OCI-LY1 (cell line): ENCODE measurements around the gene CFAP97.

Experiments used
- EZH2 ChIP-seq: fragments of 200-600 bp; sonication (generic), shearing (Covaris generic); IDR thresholded peaks from 2 replicates; pipeline ENCODE4 v1.8.0; 2017; ENCODE audit warnings: borderline replicate concordance, mixed run types, mild to moderate bottlenecking, antibody characterized with exemption, low read length, moderate library complexity, mixed read lengths
- TF ChIP-seq, protein P1 (sequence below): fragments of 200-600 bp; sonication (generic), shearing (Covaris generic); IDR thresholded peaks from 2 replicates; pipeline ENCODE4 v1.5.1; 2017; ENCODE audit warnings: mild to moderate bottlenecking, antibody characterized with exemption, low read length, moderate library complexity, mixed read lengths

DNA sequence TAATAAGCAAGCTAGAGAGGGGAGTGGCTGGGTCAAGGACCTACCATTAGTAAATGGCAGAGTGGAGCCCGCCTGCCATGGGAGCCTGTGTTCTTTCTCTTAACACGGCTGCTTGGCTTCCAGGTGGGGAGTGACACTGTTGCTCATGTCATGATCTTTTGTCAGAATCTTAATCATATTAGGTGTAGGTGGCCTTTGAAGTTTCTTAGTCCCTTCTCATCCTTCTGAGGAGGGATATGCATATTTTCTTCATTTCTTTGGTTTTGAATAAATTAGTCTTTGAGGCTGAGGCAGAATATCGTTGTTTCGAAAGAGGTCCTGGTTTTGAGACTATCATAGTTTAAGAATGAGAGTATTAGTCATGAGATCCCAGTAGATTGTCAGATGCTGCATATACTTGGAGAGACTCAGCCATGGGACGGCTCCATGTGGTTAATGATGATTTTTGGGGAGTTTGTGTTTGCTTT is 34.4 kb upstream of the CFAP97 start:
- TF ChIP-seq, protein P1, sequence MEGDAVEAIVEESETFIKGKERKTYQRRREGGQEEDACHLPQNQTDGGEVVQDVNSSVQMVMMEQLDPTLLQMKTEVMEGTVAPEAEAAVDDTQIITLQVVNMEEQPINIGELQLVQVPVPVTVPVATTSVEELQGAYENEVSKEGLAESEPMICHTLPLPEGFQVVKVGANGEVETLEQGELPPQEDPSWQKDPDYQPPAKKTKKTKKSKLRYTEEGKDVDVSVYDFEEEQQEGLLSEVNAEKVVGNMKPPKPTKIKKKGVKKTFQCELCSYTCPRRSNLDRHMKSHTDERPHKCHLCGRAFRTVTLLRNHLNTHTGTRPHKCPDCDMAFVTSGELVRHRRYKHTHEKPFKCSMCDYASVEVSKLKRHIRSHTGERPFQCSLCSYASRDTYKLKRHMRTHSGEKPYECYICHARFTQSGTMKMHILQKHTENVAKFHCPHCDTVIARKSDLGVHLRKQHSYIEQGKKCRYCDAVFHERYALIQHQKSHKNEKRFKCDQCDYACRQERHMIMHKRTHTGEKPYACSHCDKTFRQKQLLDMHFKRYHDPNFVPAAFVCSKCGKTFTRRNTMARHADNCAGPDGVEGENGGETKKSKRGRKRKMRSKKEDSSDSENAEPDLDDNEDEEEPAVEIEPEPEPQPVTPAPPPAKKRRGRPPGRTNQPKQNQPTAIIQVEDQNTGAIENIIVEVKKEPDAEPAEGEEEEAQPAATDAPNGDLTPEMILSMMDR, result no peak
- no peak for TF ChIP-seq EZH2
